Epithelial cell of esophagus (primary cell): ENCODE data around the gene FXR2.

Experiments
- DNase-seq: peaks from one replicate; pipeline ENCODE4 v3.0.0; 2010; ENCODE audit warnings: low read depth
- H3K4me3 ChIP-seq: 2 replicates; pipeline ENCODE4 v1.5.1; 2011; ENCODE audit warnings: mild to moderate bottlenecking, low read length, control low read depth
- CTCF ChIP-seq: IDR thresholded peaks from 2 replicates; pipeline ENCODE4 v1.5.1; 2011; ENCODE audit warnings: low read depth, mild to moderate bottlenecking, low read length, control low read depth, inconsistent platforms; ENCODE audit not compliant: insufficient read depth; ENCODE audit errors: missing control alignments

The FXR2 gene

GRCh38 chr17:7560172-7561027 lies 54.3 kb downstream of the FXR2 start:
- peak overlapping the region; percentile 79 for H3K4me3 ChIP-seq
- DNase-seq, result peak; percentile 80
- TF ChIP-seq CTCF, result peak; percentile 83

GRCh38 chr17:7559320-7560171 lies 55.2 kb downstream of the FXR2 start:
- H3K4me3 ChIP-seq, result no peak overlapping the region
- DNase-seq, result no peak
- no peak for TF ChIP-seq CTCF

- TF ChIP-seq CTCF, result no peak
- H3K4me3 ChIP-seq, result peak within 1 kb of the TSS; percentile 34
- DNase-seq, result no peak
Measured at GRCh38 chr17:7558544-7559319, 56.0 kb downstream of the FXR2 start, which contains the start of gene TNFSF13. Gene TNFSF13, plus strand, starts transcription at chr17:7558750. Its CDS starts 290 bp downstream, at chr17:7559040.

- no peak for TF ChIP-seq CTCF
- H3K4me3 ChIP-seq, result peak overlapping the region; percentile 34
- peak; percentile 54 for DNase-seq
Measured at GRCh38 chr17:7557775-7558543, 56.7 kb downstream of the FXR2 start.

GRCh38 chr17:7557147-7557764 lies 57.4 kb downstream of the FXR2 start:
- no peak for TF ChIP-seq CTCF
- DNase-seq, result no peak
- H3K4me3 ChIP-seq, result no peak overlapping the region

- no peak for TF ChIP-seq CTCF
- no peak overlapping the region for H3K4me3 ChIP-seq
- no peak for DNase-seq
Measured at GRCh38 chr17:7556627-7557026, 58.1 kb downstream of the FXR2 start.
